Osteocyte (in vitro differentiated cells): Measurements from ENCODE around the gene PRDM8. TPM values are rescaled to one million over a fixed set of nuclear protein-coding genes. Genes with fewer than 3 reads are reported as not detected.
"Not testable (repeated sequence)": the region's sequence is repeated elsewhere in the genome, so short reads cannot be mapped to it uniquely, and the experiment has no call there.

Experiments used
- DNase-seq: peaks from one replicate; pipeline ENCODE4 v3.0.0; 2021; ENCODE audit warnings: mixed read lengths; ENCODE audit not compliant: unreplicated experiment; ENCODE audit errors: extremely low spot score
- H3K27ac Mint-ChIP-seq: one replicate; pipeline ENCODE4 v1.8.0; 2021; ENCODE audit warnings: mild to moderate bottlenecking, mixed read lengths; ENCODE audit not compliant: unreplicated experiment
- H3K27me3 Mint-ChIP-seq: one replicate; pipeline ENCODE4 v1.8.0; 2021; ENCODE audit warnings: mixed read lengths; ENCODE audit not compliant: unreplicated experiment
- H3K36me3 Mint-ChIP-seq: one replicate; pipeline ENCODE4 v1.8.0; 2021; ENCODE audit warnings: mixed read lengths; ENCODE audit not compliant: unreplicated experiment
- H3K4me1 Mint-ChIP-seq: one replicate; pipeline ENCODE4 v1.8.0; 2021; ENCODE audit warnings: mixed read lengths; ENCODE audit not compliant: unreplicated experiment
- H3K4me3 Mint-ChIP-seq: one replicate; pipeline ENCODE4 v1.8.0; 2021; ENCODE audit warnings: mild to moderate bottlenecking, moderate library complexity, mixed read lengths; ENCODE audit not compliant: unreplicated experiment
- H3K9me3 Mint-ChIP-seq: one replicate; pipeline ENCODE4 v1.8.0; 2021; ENCODE audit warnings: mixed read lengths; ENCODE audit not compliant: unreplicated experiment
- total RNA-seq: library from RNA; stranded (reverse); gene quantifications from 2 replicates; pipeline ENCODE4 v1.2.1, GENCODE V29; 2021
- TF ChIP-seq, protein P1 (sequence below): fragments of 200-600 bp; sonication (generic); IDR thresholded peaks from 2 replicates; pipeline ENCODE4 v1.5.0; 2021; ENCODE audit warnings: antibody characterized with exemption, mild to moderate bottlenecking, moderate library complexity

PRDM8 gene
- total RNA-seq, 1 donor from 2014 or later = 0.13 TPM

DNA sequence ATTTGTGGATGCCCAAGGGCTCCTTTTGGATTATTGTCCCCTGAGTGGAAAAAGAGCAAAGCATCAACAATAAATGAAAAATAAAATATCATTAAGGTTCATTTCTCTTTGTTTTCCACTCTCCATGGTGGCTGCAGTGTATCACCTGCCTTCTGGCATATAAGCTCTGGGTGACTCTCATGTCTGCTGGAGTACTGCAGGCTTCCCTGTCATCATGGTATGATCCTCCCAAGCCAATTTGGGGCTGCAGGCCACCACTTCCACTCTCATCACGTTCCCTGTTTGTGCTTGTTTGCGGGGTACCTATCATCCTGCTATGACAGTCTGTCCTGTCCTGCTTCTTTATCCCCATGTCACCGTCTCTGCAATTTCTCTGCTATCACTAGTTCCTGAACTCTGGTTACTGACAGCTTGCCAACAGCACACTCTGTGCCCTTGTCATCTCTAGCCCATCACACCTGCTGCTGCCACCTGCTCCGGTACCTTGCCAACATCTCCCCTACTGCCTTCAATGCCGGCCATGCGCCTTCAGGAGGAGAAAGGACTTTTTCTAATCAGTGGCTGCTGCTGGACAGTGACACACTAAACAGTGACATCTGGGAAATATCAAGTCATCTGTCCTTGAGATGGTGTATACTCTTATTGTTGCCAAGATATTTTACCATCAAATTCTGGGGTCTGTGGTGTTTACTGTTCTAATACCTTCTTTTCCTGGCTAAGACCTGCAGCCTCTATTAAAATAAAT is 46.1 kb downstream of the PRDM8 start:
- no peaks in the 10 kb centered on the region for H3K27me3 Mint-ChIP-seq
- no peak overlapping the region for H3K4me3 Mint-ChIP-seq
- no peak for DNase-seq
- H3K36me3 Mint-ChIP-seq = no peaks in the 10 kb centered on the region
- TF ChIP-seq, protein P1, sequence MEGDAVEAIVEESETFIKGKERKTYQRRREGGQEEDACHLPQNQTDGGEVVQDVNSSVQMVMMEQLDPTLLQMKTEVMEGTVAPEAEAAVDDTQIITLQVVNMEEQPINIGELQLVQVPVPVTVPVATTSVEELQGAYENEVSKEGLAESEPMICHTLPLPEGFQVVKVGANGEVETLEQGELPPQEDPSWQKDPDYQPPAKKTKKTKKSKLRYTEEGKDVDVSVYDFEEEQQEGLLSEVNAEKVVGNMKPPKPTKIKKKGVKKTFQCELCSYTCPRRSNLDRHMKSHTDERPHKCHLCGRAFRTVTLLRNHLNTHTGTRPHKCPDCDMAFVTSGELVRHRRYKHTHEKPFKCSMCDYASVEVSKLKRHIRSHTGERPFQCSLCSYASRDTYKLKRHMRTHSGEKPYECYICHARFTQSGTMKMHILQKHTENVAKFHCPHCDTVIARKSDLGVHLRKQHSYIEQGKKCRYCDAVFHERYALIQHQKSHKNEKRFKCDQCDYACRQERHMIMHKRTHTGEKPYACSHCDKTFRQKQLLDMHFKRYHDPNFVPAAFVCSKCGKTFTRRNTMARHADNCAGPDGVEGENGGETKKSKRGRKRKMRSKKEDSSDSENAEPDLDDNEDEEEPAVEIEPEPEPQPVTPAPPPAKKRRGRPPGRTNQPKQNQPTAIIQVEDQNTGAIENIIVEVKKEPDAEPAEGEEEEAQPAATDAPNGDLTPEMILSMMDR = no peak
- no peaks in the 10 kb centered on the region for H3K9me3 Mint-ChIP-seq
- no peak overlapping the region for H3K27ac Mint-ChIP-seq
- H3K4me1 Mint-ChIP-seq = no peaks in the 10 kb centered on the region

DNA sequence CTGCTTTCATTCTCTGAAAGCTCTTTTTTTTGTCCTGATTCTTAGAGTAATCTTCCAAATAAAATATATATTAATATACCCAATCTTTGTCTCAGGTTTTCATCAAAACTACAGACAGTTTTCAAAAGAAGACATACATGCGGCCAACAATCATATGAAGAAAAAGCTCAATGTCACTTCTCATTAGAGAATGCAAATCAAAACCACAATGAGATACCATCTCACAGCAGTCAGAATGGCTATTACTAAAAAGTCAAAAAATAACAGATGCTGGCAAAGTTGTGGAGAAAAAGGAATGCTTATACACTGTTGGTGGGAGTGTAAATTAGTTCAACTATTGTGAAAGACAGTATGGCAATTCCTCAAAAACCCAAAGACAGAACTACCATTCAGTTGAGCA is 50.2 kb downstream of the PRDM8 start:
- H3K27ac Mint-ChIP-seq, H3K4me3 Mint-ChIP-seq, H3K4me1 Mint-ChIP-seq, H3K27me3 Mint-ChIP-seq, DNase-seq, H3K36me3 Mint-ChIP-seq, H3K9me3 Mint-ChIP-seq: not testable (repeated sequence)

DNA sequence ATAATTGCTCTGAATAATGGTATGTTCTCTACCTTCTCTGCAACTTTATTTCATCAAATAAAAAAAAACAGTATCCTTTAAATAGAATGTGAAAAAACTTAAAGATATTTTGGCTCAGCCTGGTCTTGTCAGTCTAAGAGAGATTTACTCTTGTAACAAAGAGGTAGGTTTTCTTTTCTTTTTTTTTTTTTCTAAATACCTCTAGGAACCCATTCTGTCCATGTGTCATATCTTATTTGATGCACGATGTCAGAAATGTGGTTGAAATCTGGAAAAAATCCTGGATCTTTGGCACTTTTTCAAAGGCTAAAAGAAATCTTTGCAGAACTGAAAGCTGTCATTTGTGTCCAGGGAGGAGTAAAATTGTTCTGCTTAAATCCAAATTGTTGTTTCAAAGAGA is 51.8 kb downstream of the PRDM8 start:
- no peak overlapping the region for H3K4me3 Mint-ChIP-seq
- no peaks in the 10 kb centered on the region for H3K27me3 Mint-ChIP-seq
- TF ChIP-seq, protein P1 = no peak

DNA sequence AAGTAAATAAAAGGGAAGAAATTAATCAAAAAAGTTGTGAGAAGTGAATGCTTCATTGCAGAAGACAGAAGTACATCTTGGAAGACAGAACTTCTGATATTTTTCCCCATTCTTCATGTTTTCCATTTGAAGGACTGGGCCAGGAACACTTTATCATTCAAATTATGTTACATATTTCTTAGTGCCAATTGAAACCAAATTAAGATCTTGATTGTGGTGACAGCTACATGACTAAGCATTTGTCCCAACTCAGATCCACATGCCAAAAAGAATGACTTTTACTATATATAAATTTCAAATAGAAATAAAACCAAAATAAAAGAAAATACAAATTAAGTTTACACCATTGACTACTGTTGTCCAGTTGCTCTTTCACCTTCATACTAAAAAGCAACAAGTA is 55.1 kb downstream of the PRDM8 start:
- Mint-ChIP-seq H3K4me1 (peaks cover 15% of the 10 kb centered on the region), H3K36me3 (no peaks in the 10 kb centered on the region), H3K9me3 (no peaks in the 10 kb centered on the region)

More for the DNA sequence above, 51.8 kb downstream of the PRDM8 start:
- peaks cover 4% of the 10 kb centered on the region for H3K4me1 Mint-ChIP-seq
- no peaks in the 10 kb centered on the region for H3K9me3 Mint-ChIP-seq
- no peak overlapping the region for H3K27ac Mint-ChIP-seq
- no peak for DNase-seq
- no peaks in the 10 kb centered on the region for H3K36me3 Mint-ChIP-seq

DNA sequence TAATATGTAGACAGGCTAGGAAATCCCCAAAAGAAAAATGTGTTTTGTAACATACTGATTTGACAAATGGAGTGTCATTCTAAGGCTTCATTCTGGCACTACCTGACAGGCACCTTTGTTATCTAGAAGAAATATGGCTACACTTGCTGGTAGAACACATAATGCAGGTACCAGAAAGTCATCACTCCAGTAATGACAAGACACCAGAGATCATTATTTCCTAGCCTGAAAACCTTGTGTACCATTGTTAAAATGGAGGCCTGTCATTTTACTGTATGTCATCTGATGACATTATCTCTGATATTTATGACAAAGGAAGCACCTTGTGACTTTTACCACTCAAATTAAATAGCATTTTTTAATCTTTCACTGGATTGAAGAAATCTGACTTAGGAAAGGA is 55.6 kb downstream of the PRDM8 start:
- no peak overlapping the region for H3K27ac Mint-ChIP-seq
- DNase-seq = no peak
- no peaks in the 10 kb centered on the region for H3K36me3 Mint-ChIP-seq
- TF ChIP-seq, protein P1 = no peak
- peaks cover 15% of the 10 kb centered on the region for H3K4me1 Mint-ChIP-seq
- H3K27me3 Mint-ChIP-seq = no peaks in the 10 kb centered on the region
- no peak overlapping the region for H3K4me3 Mint-ChIP-seq
- H3K9me3 Mint-ChIP-seq = no peaks in the 10 kb centered on the region

More for the DNA sequence above, 55.1 kb downstream of the PRDM8 start:
- Mint-ChIP-seq H3K4me3 (no peak overlapping the region), H3K27me3 (no peaks in the 10 kb centered on the region), H3K27ac (no peak overlapping the region)
- DNase-seq = no peak
- TF ChIP-seq, protein P1 = no peak
